Astrocyte of the spinal cord (primary cell): ENCODE measurements around the gene C14orf119.

Source experiments
- DNase-seq: peaks from one replicate; pipeline ENCODE4 v3.0.0; 2011; ENCODE audit warnings: low read depth, low spot score
- H3K4me3 ChIP-seq: 2 replicates; pipeline ENCODE4 v1.5.1; 2011; ENCODE audit warnings: low read depth, mild to moderate bottlenecking, low read length, moderate library complexity
- in situ Hi-C: cut with HindIII; loops from 2 replicates; pipeline ENCODE4 v1.10.0; 2017; ENCODE audit warnings: low sequenced_read_pairs
- TF ChIP-seq, protein P1 (sequence below): IDR thresholded peaks from 2 replicates; pipeline ENCODE4 v1.5.1; 2012; ENCODE audit warnings: low read depth, mild to moderate bottlenecking, low read length, inconsistent platforms

C14orf119 gene

GRCh38 chr14:23141706-23142444, 46.6 kb downstream of the C14orf119 start:
- TF ChIP-seq, protein P1, sequence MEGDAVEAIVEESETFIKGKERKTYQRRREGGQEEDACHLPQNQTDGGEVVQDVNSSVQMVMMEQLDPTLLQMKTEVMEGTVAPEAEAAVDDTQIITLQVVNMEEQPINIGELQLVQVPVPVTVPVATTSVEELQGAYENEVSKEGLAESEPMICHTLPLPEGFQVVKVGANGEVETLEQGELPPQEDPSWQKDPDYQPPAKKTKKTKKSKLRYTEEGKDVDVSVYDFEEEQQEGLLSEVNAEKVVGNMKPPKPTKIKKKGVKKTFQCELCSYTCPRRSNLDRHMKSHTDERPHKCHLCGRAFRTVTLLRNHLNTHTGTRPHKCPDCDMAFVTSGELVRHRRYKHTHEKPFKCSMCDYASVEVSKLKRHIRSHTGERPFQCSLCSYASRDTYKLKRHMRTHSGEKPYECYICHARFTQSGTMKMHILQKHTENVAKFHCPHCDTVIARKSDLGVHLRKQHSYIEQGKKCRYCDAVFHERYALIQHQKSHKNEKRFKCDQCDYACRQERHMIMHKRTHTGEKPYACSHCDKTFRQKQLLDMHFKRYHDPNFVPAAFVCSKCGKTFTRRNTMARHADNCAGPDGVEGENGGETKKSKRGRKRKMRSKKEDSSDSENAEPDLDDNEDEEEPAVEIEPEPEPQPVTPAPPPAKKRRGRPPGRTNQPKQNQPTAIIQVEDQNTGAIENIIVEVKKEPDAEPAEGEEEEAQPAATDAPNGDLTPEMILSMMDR, result no peak
- DNase-seq, result peak; percentile 39
- in situ Hi-C loops, result no loop called here
- no peak overlapping the region for H3K4me3 ChIP-seq

GRCh38 chr14:23142826-23143225, 47.5 kb downstream of the C14orf119 start:
- no peak for DNase-seq
- no peak overlapping the region for H3K4me3 ChIP-seq
- TF ChIP-seq, protein P1, result no peak
- in situ Hi-C loops, result no loop called here

DNA sequence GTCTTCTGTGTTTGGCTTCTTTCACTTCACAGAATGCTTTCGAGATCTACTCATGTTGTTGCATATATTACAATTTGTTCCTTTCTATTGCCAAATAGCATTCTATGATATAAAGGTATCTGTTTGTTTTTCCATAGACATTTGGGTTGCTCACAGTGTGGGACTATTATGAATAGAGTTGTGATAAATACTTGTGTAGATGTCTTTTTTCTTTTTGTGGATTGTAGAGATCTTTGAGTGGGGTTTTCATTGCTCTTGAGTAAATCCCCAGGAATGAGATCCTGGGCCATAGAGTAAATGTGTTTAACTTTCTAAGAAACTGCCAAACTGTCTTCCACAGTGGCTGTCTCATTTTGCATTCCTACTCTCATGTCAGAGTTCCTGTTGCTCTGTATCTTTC, 48.6 kb downstream of the C14orf119 start:
- TF ChIP-seq, protein P1, result no peak
- no peak for DNase-seq
- in situ Hi-C loops, result no loop called here
- no peak overlapping the region for H3K4me3 ChIP-seq

DNA sequence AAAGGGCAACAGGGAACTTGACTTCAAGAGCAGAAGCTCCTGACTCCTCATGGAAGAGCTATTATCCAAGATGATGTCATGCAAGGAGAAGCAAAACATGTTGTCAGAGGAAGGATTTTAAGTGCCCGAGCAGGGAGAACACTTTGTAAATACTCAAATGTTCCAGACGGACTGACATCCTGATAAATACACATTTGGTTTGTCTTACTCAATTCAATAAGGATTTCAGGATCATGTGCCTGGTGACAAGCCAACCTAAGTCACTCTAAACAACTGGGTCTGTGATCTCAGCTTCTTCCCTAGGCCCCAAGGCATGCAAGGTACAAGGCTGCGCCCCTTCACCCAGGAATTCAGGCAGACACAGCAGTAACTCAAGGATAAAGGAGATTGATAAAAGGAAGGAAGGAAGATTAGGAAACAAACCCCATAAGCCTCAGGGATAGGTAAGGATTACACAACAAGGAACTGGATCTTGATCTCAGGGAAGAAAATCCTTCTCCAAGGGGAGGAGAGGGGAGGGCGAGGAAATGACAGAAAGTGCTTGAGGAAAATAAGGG, 50.6 kb downstream of the C14orf119 start:
- TF ChIP-seq, protein P1, result no peak
- H3K4me3 ChIP-seq, result no peak overlapping the region
- no peak for DNase-seq
- in situ Hi-C loops, result no loop called here

- DNase-seq, result no peak
- H3K4me3 ChIP-seq, result no peak overlapping the region
- in situ Hi-C loops, result no loop called here
- TF ChIP-seq, protein P1, result no peak
Observed at GRCh38 chr14:23146351-23146910, 51.1 kb downstream of the C14orf119 start.

GRCh38 chr14:23146980-23147379, 51.7 kb downstream of the C14orf119 start:
- in situ Hi-C loops, result no loop called here
- TF ChIP-seq, protein P1, result no peak
- H3K4me3 ChIP-seq, result no peak overlapping the region
- DNase-seq, result no peak
